H9 (cell line): ENCODE data around the gene MAD1L1. TPM values are rescaled to one million over a fixed set of nuclear protein-coding genes. Genes with fewer than 3 reads are reported as not detected.

Experiments used
- DNase-seq: peaks from one replicate; pipeline ENCODE4 v3.0.0-alpha.2; 2017
- H2AFZ ChIP-seq: one replicate; pipeline ENCODE4 v1.6.1; 2013; ENCODE audit warnings: mild to moderate bottlenecking, low read length, control low read depth, moderate library complexity
- H2AK5ac ChIP-seq: 2 replicates; pipeline ENCODE4 v1.6.1; 2013; ENCODE audit warnings: low read length, control low read depth, mixed read lengths; ENCODE audit not compliant: insufficient read length
- H2BK120ac ChIP-seq: one replicate; pipeline ENCODE4 v1.6.1; 2013; ENCODE audit warnings: low read depth, mild to moderate bottlenecking, low read length, control low read depth, inconsistent platforms; ENCODE audit not compliant: poor library complexity, severe bottlenecking
- H2BK12ac ChIP-seq: 2 replicates; pipeline ENCODE4 v1.6.1; 2013; ENCODE audit warnings: low read length, control low read depth, mixed read lengths, low read depth; ENCODE audit not compliant: insufficient read length
- H2BK15ac ChIP-seq: 2 replicates; pipeline ENCODE4 v1.6.1; 2013; ENCODE audit warnings: low read depth, low read length, control low read depth
- H2BK20ac ChIP-seq: one replicate; pipeline ENCODE4 v1.6.1; 2013; ENCODE audit warnings: low read depth, mild to moderate bottlenecking, low read length, control low read depth, inconsistent platforms; ENCODE audit not compliant: poor library complexity, severe bottlenecking
- H2BK5ac ChIP-seq: 2 replicates; pipeline ENCODE4 v1.6.1; 2013; ENCODE audit warnings: low read length, control low read depth, mixed read lengths; ENCODE audit not compliant: insufficient read length
- H3K14ac ChIP-seq: 2 replicates; pipeline ENCODE4 v1.6.1; 2013; ENCODE audit warnings: low read length, control low read depth; ENCODE audit not compliant: insufficient read depth
- H3K18ac ChIP-seq: 2 replicates; pipeline ENCODE4 v1.6.1; 2013; ENCODE audit warnings: low read depth, mild to moderate bottlenecking, mixed read lengths, low read length, control low read depth; ENCODE audit not compliant: insufficient read length
- H3K23ac ChIP-seq: 2 replicates; pipeline ENCODE4 v1.6.1; 2013; ENCODE audit warnings: low read length, control low read depth, mixed read lengths, low read depth; ENCODE audit not compliant: insufficient read length
- H3K23me2 ChIP-seq: 2 replicates; pipeline ENCODE4 v1.6.1; 2013; ENCODE audit warnings: low read depth, mild to moderate bottlenecking, mixed read lengths, low read length, control low read depth; ENCODE audit not compliant: insufficient read length, poor library complexity, severe bottlenecking
- H3K27ac ChIP-seq: 2 replicates; pipeline ENCODE4 v1.5.1; 2013; ENCODE audit warnings: low read length, control low read depth, mixed read lengths, low read depth; ENCODE audit not compliant: insufficient read length
- H3K27me3 ChIP-seq: 2 replicates; pipeline ENCODE4 v1.6.1; 2013; ENCODE audit warnings: low read length, control low read depth, inconsistent platforms; ENCODE audit not compliant: insufficient read depth
- H3K4ac ChIP-seq: 2 replicates; pipeline ENCODE4 v1.6.1; 2013; ENCODE audit warnings: low read depth, mild to moderate bottlenecking, control low read depth, inconsistent platforms, low read length, moderate library complexity
- H3K4me1 ChIP-seq: 2 replicates; pipeline ENCODE4 v1.6.1; 2013; ENCODE audit warnings: low read length, control low read depth, inconsistent platforms; ENCODE audit not compliant: insufficient read depth
- H3K4me2 ChIP-seq: 2 replicates; pipeline ENCODE4 v1.6.1; 2013; ENCODE audit warnings: low read length, control low read depth, mixed read lengths; ENCODE audit not compliant: insufficient read length, insufficient read depth
- H3K56ac ChIP-seq: 2 replicates; pipeline ENCODE4 v1.6.1; 2013; ENCODE audit warnings: low read depth, mild to moderate bottlenecking, mixed read lengths, low read length, control low read depth; ENCODE audit not compliant: insufficient read length
- H3K79me1 ChIP-seq: 2 replicates; pipeline ENCODE4 v1.6.1; 2013; ENCODE audit warnings: low read depth, mild to moderate bottlenecking, moderate library complexity, low read length, control low read depth, inconsistent platforms; ENCODE audit not compliant: insufficient read depth, poor library complexity, severe bottlenecking
- H3K79me2 ChIP-seq: 2 replicates; pipeline ENCODE4 v1.6.1; 2013; ENCODE audit warnings: low read length, control low read depth, inconsistent platforms; ENCODE audit not compliant: insufficient read depth
- H3K9ac ChIP-seq: 2 replicates; pipeline ENCODE4 v1.6.1; 2013; ENCODE audit warnings: low read length, control low read depth, mixed read lengths; ENCODE audit not compliant: insufficient read length; ENCODE audit errors: extremely low read depth
- H3K9me3 ChIP-seq: one replicate; pipeline ENCODE4 v1.6.1; 2013; ENCODE audit warnings: low read depth, low read length, inconsistent platforms; ENCODE audit not compliant: control insufficient read depth
- H3T11ph ChIP-seq: one replicate; pipeline ENCODE4 v1.6.1; 2013; ENCODE audit warnings: mild to moderate bottlenecking, low read length, control low read depth, inconsistent platforms
- H4K20me1 ChIP-seq: one replicate; pipeline ENCODE4 v1.6.1; 2013; ENCODE audit not compliant: control insufficient read depth, insufficient read length, insufficient read depth
- H4K5ac ChIP-seq: 2 replicates; pipeline ENCODE4 v1.6.1; 2013; ENCODE audit warnings: low read depth, mild to moderate bottlenecking, mixed read lengths, low read length, control low read depth; ENCODE audit not compliant: insufficient read length
- H4K8ac ChIP-seq: replicated peaks from 2 replicates; pipeline ENCODE4 v1.6.1; 2013; ENCODE audit warnings: low read length, control low read depth, mixed read lengths, low read depth; ENCODE audit not compliant: insufficient read length
- H4K91ac ChIP-seq: 2 replicates; pipeline ENCODE4 v1.6.1; 2013; ENCODE audit warnings: low read depth, mild to moderate bottlenecking, moderate library complexity, mixed read lengths, low read length, control low read depth; ENCODE audit not compliant: insufficient read length
- H3K27ac Mint-ChIP-seq, 3 experiments: 2 replicates in 2 of 3; 3 replicates in 1 of 3; pipeline ENCODE4 v1.8.0; 2020 to 2021; ENCODE audit warnings: mixed read lengths in 3 of 3, mild to moderate bottlenecking in 1 of 3, moderate library complexity in 1 of 3
- H3K27me3 Mint-ChIP-seq: 2 replicates; pipeline ENCODE4 v1.8.0; 2021; ENCODE audit warnings: low read depth, mild to moderate bottlenecking, moderate library complexity, mixed read lengths
- H3K36me3 Mint-ChIP-seq, 3 experiments: 2 replicates in 2 of 3; 3 replicates in 1 of 3; pipeline ENCODE4 v1.8.0; 2020 to 2021; ENCODE audit warnings: low read depth in 3 of 3, mixed read lengths in 3 of 3; ENCODE audit not compliant: insufficient read depth in 1 of 3
- H3K4me1 Mint-ChIP-seq, 2 experiments: 2 replicates each; pipeline ENCODE4 v1.8.0; 2020; ENCODE audit warnings: mixed read lengths in 2 of 2
- H3K4me3 Mint-ChIP-seq, 2 experiments: 2 replicates in 1 of 2; 3 replicates in 1 of 2; pipeline ENCODE4 v1.8.0; 2020 to 2021; ENCODE audit warnings: mild to moderate bottlenecking in 2 of 2, mixed read lengths in 2 of 2, moderate library complexity in 1 of 2
- H3K9me3 Mint-ChIP-seq, 2 experiments: 2 replicates in 1 of 2; 3 replicates in 1 of 2; pipeline ENCODE4 v1.8.0; 2020; ENCODE audit warnings: mild to moderate bottlenecking in 2 of 2, mixed read lengths in 2 of 2, moderate library complexity in 1 of 2
- WGBS: extraction: QIAGEN DNeasy Blood & Tissue Kit; methylation state at CpG from one replicate; pipeline ENCODE4 v1.1.7; 2013; ENCODE audit warnings: missing lambda C conversion rate, low lambda C conversion rate, mixed read lengths; ENCODE audit not compliant: insufficient read length; ENCODE audit errors: extremely low coverage; 5-methylcytosine and 5-hydroxymethylcytosine counted together
- total RNA-seq: library from RNA; stranded (reverse); gene quantifications from 2 replicates; pipeline ENCODE4 v1.2.1, GENCODE V29; 2021
- TF ChIP-seq, protein P1 (sequence below): fragments of 200-600 bp; sonication (generic); conservative IDR thresholded peaks from 3 replicates; pipeline ENCODE4 v1.8.0; 2021; ENCODE audit warnings: antibody characterized with exemption, mild to moderate bottlenecking

MAD1L1 gene
- total RNA-seq, 1 experiment from 2014 or later: 39.0 TPM

DNA sequence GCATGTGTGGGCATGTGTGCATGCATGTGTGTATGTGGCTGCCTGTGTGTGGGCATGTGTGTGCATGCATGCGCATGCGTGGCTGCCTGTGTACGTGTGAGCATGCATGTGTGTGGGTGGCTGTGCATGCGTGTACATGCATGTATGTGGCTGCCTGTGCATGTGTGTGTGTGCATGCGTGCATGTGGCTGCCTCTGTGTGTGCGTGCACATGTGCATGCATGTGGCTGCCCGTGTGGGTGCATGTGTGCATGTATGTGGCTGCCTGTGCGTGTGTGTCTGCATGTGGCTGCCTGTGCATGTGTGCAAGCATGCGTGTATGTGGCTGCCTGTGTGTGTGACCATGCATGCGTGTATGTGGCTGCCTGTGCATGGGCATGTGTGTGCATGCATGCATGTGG is 345.5 kb downstream of the MAD1L1 start:
- H3K9me3 Mint-ChIP-seq: peaks cover 12 to 19% of the 10 kb centered on the region in 2 experiments
- H3K4me1 ChIP-seq: no peaks in the 10 kb centered on the region
- no peak overlapping the region for H3K56ac ChIP-seq
- peaks cover 21 to 27% (median 22%) of the 10 kb centered on the region in 3 experiments for H3K36me3 Mint-ChIP-seq
- peaks cover 7% of the 10 kb centered on the region in 2 experiments for H3K4me1 Mint-ChIP-seq
- TF ChIP-seq, protein P1, sequence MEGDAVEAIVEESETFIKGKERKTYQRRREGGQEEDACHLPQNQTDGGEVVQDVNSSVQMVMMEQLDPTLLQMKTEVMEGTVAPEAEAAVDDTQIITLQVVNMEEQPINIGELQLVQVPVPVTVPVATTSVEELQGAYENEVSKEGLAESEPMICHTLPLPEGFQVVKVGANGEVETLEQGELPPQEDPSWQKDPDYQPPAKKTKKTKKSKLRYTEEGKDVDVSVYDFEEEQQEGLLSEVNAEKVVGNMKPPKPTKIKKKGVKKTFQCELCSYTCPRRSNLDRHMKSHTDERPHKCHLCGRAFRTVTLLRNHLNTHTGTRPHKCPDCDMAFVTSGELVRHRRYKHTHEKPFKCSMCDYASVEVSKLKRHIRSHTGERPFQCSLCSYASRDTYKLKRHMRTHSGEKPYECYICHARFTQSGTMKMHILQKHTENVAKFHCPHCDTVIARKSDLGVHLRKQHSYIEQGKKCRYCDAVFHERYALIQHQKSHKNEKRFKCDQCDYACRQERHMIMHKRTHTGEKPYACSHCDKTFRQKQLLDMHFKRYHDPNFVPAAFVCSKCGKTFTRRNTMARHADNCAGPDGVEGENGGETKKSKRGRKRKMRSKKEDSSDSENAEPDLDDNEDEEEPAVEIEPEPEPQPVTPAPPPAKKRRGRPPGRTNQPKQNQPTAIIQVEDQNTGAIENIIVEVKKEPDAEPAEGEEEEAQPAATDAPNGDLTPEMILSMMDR: no peak
- H3K79me2 ChIP-seq: no peaks in the 10 kb centered on the region
- H4K20me1 ChIP-seq: no peaks in the 10 kb centered on the region
- H3K4me3 Mint-ChIP-seq: no peak overlapping the region
- H2BK20ac ChIP-seq: no peak overlapping the region
- no peak overlapping the region for H3T11ph ChIP-seq
- H2BK120ac ChIP-seq: no peak overlapping the region
- H2BK5ac ChIP-seq: no peak overlapping the region
- H3K18ac ChIP-seq: no peak overlapping the region
- H4K8ac ChIP-seq: no peak overlapping the region
- no peak overlapping the region for H2BK12ac ChIP-seq
- H3K4ac ChIP-seq: no peak overlapping the region
- no peaks in the 10 kb centered on the region; the same call in 1 of the 2 replicates for H3K27me3 Mint-ChIP-seq
- H3K9me3 ChIP-seq: peaks cover 7% of the 10 kb centered on the region
- no peak overlapping the region for H2AFZ ChIP-seq
- no peak overlapping the region for H3K27ac ChIP-seq
- H2BK15ac ChIP-seq: no peak overlapping the region
- no peak overlapping the region for H3K4me2 ChIP-seq
- H3K23ac ChIP-seq: no peak overlapping the region
- H3K27ac Mint-ChIP-seq: no peak overlapping the region
- H4K5ac ChIP-seq: no peak overlapping the region
- DNase-seq: no peak
- H4K91ac ChIP-seq: no peak overlapping the region
- H3K14ac ChIP-seq: no peak overlapping the region
- H3K79me1 ChIP-seq: no peaks in the 10 kb centered on the region
- no CpG with 5 or more reads among the region's 10 CpGs for WGBS
- no peak overlapping the region for H2AK5ac ChIP-seq
- H3K27me3 ChIP-seq: no peaks in the 10 kb centered on the region
- H3K23me2 ChIP-seq: no peaks in the 10 kb centered on the region
- no peak overlapping the region for H3K9ac ChIP-seq
